Jurkat, Clone E6-1 (cell line): ENCODE measurements around the gene RASIP1.
"Not testable (repeated sequence)": the region's sequence is repeated elsewhere in the genome, so short reads cannot be mapped to it uniquely, and the experiment has no call there.

Experiments
- DNase-seq: peaks from one replicate; pipeline ENCODE4 v3.0.0-alpha.2; 2011; ENCODE audit warnings: low read depth, low spot score
- H3K4me3 ChIP-seq: 2 replicates; pipeline ENCODE4 v1.5.1; 2011; ENCODE audit warnings: mild to moderate bottlenecking, low read length, control low read depth, moderate library complexity

Gene RASIP1

DNA sequence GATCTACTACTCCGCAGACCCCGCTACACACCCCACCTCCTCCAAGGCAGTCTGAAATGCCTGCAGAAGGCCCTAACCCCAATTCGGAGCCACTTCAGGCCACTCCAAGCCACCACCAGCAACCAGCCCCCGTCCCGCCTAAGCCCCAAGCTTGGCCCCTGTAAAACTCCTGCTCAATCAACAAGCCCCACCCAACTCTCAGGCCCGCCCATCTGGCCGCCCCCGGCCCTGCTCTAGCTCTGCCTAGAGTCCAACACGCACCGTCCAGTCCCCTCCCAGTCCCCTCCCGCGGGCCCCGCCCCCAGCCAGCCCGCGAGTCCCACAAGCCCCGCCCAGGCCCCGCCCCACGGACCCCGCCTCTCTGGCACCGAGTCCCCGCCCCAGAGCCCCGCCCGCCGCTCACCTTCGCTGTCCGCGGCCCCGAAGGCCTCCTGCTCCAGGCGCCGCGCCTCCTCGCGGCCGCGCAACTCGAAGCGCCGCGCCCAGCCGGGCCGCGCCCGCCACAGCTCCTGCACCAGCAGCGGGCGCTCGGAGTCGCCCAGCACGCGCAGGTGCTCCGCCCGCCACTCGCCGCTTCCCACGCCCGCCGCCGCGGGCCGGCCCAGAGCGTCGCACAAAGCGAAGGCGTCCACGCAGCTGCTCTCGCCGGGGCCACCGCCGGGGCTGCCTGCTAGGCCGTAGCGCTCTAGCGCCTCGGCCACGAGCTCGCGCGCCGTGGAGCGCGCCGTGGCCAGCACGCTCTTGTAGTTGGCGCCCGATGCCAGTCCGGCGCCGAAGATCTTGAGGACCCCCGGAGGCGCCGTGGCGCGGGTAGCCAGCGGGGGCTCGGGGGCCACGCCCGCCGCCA lies 1.6 kb downstream of the RASIP1 start:
- peak; percentile 73 for DNase-seq
- peak overlapping the region; percentile 38 for H3K4me3 ChIP-seq

GRCh38 chr19:48737360-48737998 lies 2.9 kb downstream of the RASIP1 start:
- no peak overlapping the region for H3K4me3 ChIP-seq
- no peak for DNase-seq

- no peak for DNase-seq
- no peak overlapping the region for H3K4me3 ChIP-seq
Measured at GRCh38 chr19:48735031-48735615, 5.3 kb downstream of the RASIP1 start.

DNA sequence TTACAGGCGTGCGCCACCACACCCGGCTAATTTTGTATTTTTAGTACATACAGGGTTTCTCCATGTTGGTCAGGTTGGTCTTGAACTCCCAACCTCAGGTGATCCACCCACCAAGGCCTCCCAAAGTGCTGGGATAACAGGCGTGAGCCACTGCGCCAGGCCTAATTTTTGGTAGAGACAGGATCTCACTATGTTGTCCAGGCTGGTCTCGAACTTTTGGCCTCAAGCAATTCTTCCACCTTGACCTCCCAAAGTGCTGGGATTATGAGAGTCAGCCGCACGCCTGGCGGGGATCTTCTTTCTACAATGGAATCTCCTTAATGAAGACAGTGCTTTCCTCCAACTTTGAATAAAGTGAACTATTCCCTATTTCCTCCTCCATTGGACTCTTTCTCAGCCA lies 5.8 kb downstream of the RASIP1 start:
- no peak for DNase-seq
- no peak overlapping the region for H3K4me3 ChIP-seq

- H3K4me3 ChIP-seq = no peak overlapping the region
- no peak for DNase-seq
Measured at GRCh38 chr19:48731452-48731851, 9.0 kb downstream of the RASIP1 start.

DNA sequence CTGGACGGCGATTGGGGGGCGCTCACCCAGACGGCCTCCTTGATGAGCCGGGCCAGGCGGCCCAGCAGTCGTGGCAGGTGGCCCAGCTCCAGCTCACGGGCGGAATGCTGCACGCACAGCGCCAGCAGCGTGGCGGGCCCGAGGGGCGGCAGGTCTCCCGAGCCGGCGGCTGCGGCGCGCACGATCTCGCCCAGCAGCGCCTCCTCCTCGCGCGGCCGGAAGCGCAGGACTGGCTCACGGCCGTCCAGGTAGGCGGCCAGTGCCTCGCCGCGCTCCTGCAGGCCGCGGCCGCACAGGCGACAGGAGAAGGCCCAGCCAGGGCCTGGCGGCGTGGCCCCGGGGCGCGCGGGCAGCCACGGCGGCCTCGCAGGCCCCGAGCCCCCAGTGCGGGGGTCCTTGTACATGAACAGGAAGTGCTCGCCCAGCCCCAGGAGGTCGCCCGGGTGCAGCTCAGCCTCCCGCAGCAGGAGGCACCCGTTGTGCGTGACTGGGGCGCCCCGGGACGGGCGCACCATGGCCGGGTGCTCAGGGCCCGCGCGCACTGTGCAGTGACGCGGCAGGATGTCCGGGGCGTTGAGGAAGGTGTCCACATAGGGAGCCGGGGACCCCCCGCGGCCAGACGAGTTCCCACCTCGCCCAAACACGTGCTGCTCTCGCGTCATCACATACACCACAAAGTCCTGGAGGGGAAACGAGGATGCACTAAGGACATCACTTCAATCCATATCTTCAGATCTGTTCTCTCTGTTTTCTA lies 11.3 kb downstream of the RASIP1 start:
- DNase-seq = no peak
- no peak overlapping the region for H3K4me3 ChIP-seq

GRCh38 chr19:48726556-48726955 lies 13.9 kb downstream of the RASIP1 start:
- no peak overlapping the region for H3K4me3 ChIP-seq
- peak; percentile 66 for DNase-seq

DNA sequence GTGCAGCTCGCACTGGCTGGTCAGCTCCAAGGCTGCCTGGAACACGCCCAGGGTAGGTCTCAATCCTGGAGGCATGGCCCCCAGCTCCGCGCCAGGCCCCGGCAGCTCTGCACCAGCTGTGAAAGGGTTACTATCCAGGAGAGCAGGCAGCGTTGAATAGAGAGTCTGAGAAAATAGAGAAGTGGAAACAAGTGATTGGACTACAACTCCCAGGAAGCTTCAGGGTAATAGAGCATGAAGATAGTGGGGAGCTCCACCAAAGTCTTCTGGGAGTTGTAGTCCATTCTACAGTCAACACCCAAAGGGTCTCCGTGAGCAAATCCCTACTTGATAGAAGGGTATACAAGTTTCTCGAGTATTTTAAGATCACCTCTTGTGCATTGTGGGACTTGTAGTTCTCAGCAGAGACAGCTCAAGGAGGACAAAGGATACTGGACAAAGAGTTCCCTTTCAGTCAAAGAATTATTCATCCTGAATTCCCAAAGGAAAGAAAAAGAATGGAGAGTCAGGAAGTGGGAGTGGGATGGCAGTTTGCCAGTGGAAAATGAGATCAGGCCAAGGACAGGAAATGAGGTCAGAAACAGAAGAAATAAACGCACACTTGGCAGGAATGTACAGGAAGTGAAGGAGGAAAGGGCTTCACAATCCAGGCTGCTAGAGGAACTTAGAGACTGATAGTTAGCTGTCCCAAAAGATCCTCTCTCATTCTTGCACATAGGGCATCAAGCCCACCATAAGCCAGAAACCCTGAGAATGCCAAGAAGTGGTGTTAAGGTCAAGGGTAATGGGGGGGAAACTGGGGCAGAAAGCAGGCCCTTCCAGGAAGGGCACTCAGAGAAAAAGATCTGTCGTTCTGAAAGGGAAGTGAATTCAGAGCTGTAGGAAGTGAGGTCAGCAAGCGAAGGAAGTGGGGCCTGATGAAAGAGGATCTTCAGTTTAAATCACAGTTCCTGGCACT lies 15.3 kb downstream of the RASIP1 start:
- H3K4me3 ChIP-seq = peak overlapping the region; percentile 9; the same call in 1 of the 2 replicates
- peak; percentile 92 for DNase-seq

DNA sequence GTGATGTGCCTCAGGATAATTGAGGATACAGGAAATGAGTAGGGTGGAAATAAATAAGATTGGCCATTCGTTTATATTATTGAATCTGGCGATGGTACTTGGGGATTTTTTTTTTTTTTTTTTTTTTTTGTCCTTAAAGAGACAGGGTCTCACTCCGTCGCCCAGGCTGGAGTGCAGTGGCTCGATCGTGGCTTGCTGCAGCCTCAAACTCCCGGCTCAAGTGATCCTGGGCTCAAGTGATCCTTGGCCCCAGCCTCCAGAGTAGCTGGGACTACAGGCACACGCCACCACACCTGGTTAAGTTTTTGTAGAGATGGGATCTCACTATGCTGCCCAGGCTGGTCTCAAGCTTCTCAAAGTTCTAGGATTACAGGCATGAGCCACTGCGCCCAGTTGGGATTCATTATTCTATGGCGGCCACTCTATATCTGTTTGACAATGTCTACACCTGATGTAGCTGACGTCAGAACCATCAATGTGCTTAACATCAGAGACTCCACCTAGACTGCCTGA lies 18.2 kb downstream of the RASIP1 start:
- no peak overlapping the region for H3K4me3 ChIP-seq

DNA sequence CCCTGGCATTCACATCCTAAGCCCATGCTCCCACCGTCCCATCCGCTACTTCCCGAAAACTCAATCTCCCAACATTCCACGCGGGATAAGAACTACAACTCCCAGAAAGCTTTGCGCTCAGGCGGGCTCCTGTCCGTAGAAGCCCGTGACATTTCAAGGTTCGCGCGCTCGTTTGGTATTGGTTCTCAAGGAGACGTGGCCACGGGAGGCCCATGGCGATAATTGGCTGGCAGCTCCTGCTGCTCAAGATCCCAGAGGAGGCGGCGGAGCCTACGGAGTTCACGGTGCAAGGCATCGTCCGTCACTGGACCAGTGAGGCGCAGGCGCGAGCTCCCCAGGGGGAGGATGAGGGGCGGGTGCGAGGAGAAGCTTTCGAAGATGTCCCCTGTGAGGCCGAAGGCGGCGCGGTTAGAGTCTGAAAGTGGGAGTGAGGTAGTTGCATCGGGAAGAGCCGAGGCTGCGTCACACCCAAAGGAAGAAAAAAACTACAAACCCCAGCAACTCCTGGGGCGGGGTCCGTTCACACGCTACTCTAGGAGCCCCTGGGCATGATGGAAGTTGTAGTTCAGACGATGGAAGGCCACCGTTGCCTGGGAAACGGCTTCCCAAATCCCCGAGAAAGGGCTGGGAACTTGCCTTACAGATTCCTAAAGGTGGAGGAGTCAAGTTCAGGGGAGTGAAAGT lies 19.7 kb downstream of the RASIP1 start:
- peak; percentile 99 for DNase-seq
- H3K4me3 ChIP-seq = peak overlapping the region; percentile 70

More for the DNA sequence above, 18.2 kb downstream of the RASIP1 start:
- DNase-seq = no peak

DNA sequence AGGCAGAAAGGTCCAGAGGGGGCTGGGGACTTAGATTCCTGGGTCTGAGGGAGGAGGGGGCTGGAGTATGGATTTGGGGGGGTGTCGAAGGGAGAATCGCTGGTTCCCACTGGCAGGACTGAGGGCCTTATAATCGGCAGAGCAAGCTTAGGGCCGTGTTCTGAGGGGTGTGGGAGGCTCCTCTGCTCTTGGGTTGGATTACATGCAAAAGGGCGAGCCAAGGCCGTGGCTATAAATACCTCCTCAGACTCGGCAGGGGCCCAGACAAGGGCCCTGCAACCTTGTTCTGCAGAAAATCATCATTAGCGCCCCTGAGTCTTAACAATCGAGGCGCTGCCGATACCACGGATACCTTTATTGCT lies 20.2 kb downstream of the RASIP1 start:
- DNase-seq = no peak
- peak overlapping the region; percentile 70 for H3K4me3 ChIP-seq

DNA sequence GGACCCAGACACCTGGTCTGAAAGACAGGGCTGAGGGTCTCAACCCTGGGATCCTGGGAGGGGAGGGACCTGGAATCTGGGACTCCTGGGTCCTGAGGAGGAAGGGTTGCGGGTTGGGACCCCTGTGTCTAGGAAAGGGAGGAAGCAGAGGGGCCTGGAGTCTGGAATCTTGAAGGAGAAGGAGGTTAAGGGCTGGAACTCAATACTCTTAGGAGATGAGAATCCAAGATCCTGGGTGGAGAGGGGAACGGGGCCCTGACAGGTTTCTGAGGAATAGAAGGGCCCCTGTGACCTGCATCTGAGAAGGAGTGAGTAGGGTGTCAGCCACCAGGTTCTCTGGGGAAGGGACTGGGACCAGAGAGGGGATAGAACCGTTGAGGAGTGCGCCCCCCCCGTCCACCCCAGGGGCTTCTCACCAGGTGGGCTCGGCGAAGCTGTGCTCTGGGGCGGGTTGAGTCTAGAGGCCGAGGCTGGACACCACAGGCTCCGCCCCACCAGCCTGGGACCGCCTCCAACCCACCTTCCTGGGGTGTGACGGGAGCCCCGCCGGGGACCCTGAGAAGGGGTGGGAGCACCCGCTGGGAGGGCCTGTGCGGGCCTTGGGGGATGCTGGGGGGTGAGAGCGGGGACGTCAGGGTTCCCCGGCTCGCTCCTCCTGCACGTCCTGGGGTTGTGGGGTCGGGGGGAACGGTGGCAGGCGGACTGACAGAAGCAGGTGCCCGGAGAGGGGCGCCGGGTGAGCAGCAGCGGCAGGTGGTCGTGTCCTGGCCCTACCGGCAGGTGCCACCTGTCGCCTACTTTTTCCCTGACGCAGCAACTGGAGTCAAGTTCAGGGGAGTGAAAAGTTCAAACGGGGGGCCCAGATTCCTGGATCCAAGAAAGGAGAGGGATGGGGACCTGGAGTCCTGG lies 20.9 kb downstream of the RASIP1 start, which contains the start of gene MAMSTR:
Gene MAMSTR (minus strand): TSS at position 463 of the 909 bp plus-strand sequence. CDS start 694 bp downstream, outside the sequence.
- H3K4me3 ChIP-seq = peak within 1 kb of the TSS; percentile 70
- DNase-seq = no peak

DNA sequence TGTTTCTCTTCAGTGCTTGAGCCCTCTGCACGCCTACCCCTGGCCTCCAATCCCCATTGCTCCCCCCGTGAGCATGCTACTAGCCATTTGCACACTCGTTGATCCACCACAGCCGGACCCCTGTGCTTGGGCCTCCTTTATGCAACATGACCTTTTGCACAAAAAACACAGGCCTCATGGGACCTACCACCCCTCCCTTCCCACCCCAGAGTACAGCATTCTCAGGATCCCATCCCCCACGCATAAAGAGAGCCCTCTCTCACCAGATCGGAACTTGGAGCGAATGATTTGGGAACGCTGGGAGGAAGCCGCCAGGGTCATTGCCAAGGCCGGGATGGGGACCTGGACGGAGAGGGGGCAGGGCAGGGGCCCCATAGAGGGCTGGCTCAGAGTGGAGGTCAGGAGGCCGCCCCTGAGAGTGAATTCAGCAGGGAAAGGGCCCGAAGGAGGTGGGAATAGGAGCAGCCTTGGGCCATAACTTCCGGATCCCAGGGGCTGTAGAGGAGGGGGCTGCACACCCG lies 21.6 kb downstream of the RASIP1 start:
- no peak for DNase-seq
- no peak overlapping the region for H3K4me3 ChIP-seq

DNA sequence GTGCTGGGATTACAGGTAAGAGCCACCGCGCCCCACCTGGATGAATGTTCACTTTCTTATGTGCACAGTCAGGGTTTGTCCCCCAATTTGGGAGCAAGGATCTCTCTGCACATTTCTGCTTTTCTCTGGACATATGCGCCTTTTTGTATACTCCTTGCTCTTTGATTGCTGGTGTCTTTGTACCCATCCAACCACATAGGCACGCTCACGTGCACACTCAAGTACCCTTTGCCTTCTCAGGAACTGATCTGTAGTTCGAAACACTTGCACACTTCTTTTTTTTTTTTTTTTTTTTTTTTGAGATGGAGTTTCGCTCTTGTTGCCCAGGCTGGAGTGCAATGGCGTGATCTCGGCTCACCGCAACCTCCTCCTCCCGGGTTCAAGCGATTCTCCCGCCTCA lies 22.3 kb downstream of the RASIP1 start:
- DNase-seq, H3K4me3 ChIP-seq: not testable (repeated sequence)

DNA sequence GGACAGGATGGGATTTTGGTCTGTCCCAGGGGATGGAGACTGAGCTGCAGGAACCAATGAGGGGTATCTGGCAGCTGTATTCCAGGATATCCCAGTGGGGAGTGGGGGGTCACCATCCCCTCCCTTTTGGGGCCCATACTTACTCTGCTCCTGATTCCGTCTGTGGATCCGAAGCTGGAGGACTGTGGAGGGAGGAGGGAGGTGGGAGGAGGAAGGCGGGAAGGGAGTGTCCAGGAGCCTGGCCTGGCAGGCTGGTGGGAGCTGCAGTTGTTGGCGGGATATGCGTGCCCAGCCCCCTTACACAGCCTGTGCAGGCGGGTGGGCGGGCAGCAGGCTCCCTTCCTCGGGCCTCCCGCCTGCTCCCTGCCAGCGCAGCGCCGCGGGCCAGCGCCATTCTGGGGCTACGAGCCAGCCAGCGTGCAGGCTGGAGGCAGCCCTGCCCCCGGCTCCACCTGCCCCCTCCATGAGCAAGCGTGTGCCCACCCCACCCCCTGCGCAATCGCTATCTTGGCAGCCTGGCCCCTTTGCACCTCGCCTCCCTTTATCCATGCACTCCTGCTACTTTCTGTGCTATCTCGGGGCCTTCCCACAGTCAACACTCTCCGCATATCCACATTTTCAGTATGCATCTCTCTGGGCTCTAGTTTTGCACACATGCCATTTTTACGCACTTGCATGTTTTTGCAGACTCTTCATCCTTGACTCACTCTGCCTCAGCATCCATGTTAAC lies 23.7 kb downstream of the RASIP1 start:
- H3K4me3 ChIP-seq = no peak overlapping the region
- DNase-seq = no peak

DNA sequence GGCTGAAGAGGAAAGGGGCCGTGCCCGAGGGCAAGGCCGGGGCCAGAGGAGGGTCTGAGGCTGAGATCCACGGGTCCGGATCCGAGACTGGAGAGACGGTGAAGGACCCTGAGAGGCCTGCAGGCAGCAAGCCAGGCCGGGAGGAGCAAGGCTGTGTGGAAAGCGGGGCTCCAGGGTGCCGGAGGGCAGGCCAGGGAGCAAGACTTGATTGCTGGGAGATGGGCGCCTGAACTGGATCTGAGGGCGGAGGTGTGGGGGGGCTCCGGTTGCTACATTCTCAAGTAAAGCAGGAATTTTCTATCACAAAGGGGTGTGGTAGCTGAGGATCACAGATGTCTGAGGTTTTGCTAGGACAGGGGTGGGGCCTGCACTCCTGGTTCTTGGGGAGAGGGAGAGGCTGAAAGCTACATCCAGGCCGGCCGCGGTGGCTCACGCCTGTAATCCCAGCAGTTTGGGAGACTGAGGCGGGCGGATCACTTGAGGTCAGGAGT lies 24.7 kb downstream of the RASIP1 start:
- no peak overlapping the region for H3K4me3 ChIP-seq
- no peak for DNase-seq
